ENCODE results near the gene IFI6. TPM values are rescaled to one million over a fixed set of nuclear protein-coding genes. Genes with fewer than 3 reads are reported as not detected.

The IFI6 gene
- total RNA-seq, 1 donor from 2014 or later: 259 TPM

DNA sequence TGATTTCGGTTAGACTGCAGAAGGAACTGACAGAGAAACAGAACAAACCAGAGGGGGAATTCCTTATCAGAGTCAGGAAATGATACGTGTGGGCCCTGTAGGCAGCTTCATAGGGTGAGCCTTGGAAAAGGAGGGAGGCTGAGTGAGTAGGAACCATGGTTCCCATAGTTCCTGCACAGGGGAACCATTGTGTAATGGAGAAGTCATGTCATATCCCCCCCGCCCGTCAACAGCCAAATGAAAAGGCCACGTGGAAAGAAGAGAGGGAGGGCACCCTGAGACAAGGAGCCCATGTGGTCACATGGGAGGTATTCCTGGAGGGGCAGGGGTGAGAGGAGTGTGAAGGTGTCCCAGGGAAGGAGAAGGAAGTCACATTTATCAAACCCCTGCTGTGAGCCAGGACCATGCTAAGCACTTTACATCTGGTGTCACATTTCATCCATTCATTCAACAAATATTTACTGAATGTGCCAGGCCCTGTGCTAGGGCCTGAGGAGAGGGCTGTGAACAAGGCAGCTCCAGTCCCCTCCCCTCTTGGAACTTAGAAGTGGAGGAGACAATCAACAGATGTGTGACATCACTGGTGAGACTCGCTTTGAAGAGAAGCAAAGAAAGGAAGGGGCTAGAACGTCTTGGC, 21.3 kb downstream of the IFI6 start:
- ATAC-seq (peak; percentile 67), DNase-seq (no peak)
- Histone ChIP-seq H3K27me3 (no peaks in the 10 kb centered on the region), H3K4me1 (peaks cover 14% of the 10 kb centered on the region), H3K36me3 (no peaks in the 10 kb centered on the region), H3K27ac (peak overlapping the region; percentile 51), H3K4me3 (no peak overlapping the region), H3K9me3 (no peaks in the 10 kb centered on the region)
- intact Hi-C loops (cut with DNase I): no loop called here
- TF ChIP-seq, protein P1, sequence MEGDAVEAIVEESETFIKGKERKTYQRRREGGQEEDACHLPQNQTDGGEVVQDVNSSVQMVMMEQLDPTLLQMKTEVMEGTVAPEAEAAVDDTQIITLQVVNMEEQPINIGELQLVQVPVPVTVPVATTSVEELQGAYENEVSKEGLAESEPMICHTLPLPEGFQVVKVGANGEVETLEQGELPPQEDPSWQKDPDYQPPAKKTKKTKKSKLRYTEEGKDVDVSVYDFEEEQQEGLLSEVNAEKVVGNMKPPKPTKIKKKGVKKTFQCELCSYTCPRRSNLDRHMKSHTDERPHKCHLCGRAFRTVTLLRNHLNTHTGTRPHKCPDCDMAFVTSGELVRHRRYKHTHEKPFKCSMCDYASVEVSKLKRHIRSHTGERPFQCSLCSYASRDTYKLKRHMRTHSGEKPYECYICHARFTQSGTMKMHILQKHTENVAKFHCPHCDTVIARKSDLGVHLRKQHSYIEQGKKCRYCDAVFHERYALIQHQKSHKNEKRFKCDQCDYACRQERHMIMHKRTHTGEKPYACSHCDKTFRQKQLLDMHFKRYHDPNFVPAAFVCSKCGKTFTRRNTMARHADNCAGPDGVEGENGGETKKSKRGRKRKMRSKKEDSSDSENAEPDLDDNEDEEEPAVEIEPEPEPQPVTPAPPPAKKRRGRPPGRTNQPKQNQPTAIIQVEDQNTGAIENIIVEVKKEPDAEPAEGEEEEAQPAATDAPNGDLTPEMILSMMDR (IDR thresholded peaks at IDR 0.05): no peak

DNA sequence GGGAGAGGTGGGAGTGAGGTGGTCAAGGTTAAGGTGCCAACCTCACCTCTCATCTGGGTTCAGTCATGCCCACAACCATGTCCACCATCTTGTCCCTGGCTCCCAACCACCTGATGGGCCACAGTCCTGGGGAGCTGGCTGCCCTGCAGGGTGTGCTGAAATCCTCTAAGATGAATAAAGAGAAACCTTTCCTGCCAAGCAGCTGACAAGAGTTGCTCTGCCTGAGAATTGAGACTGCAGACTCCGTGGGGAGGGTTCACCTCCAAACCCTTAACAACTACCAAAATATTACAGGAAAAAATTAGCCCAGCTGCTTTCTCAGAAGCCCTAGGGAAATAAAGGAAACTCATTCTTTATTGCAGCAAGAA, 21.8 kb downstream of the IFI6 start:
- DNase-seq (no peak), ATAC-seq (no peak)
- no peak overlapping the region for H3K4me3 ChIP-seq
- H3K4me1 ChIP-seq: peaks cover 9% of the 10 kb centered on the region
- intact Hi-C loops (cut with DNase I): no loop called here
- H3K27ac ChIP-seq: peak overlapping the region; percentile 51
- no peaks in the 10 kb centered on the region for H3K9me3 ChIP-seq
- TF ChIP-seq, protein P1 (IDR thresholded peaks at IDR 0.05): no peak
- H3K36me3 ChIP-seq: no peaks in the 10 kb centered on the region
- H3K27me3 ChIP-seq: no peaks in the 10 kb centered on the region

DNA sequence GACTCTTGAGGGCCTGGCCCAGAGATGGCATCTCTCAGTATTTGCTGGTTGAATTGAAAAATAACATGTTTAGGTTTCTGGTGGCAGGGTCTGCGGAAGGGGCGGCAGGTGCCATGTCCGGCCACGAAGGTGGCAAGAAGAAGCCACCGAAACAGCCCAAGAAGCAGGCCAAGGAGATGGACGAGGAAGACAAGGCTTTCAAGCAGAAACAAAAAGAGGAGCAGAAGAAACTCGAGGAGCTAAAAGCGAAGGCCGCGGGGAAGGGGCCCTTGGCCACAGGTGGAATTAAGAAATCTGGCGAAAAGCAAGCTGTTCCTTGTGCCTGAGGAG, 22.7 kb downstream of the IFI6 start:
- H3K9me3 ChIP-seq: no peaks in the 10 kb centered on the region
- intact Hi-C loops (cut with DNase I): no loop called here
- no peak overlapping the region for H3K27ac ChIP-seq
- no peak overlapping the region for H3K4me3 ChIP-seq
- no peaks in the 10 kb centered on the region for H3K36me3 ChIP-seq
- no peak for DNase-seq
- peaks cover 9% of the 10 kb centered on the region for H3K4me1 ChIP-seq
- TF ChIP-seq, protein P1 (IDR thresholded peaks at IDR 0.05): no peak
- H3K27me3 ChIP-seq: no peaks in the 10 kb centered on the region
- no peak for ATAC-seq

DNA sequence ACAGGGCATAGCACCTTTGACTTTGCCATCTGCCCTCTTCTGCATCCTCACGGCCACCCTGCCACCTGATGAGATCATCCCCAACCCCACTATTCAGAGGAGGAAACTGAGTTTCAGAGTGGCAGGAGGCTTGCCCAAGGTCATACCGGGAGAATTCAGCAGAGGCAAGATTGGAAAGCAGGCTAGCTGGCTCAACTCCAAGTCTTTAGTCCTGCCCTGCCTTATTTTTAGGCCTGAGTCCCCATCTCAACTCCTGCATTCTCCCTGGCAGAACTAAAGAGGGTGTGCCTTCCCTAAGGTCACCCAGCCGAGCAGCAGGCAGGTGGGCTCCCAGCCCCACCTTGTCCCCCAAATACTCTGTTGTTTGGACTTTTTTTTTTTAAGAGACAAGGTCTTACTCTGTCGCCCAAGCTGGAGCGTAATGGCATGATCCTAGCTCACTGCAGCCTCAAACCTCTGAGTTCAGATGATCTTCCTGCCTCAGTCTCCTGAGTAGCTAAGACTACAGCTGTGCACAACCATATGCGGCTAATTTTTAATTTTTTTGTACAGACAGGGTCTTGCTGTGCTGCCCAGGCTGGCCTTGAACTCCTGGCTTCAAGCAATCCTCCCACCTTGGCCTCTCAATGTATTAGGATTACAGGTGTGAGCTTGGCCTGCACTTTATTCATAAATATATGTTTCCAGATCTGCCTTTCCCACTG, 23.2 kb downstream of the IFI6 start:
- no peak for DNase-seq
- no peak for ATAC-seq
- no peak overlapping the region for H3K4me3 ChIP-seq
- H3K9me3 ChIP-seq: no peaks in the 10 kb centered on the region
- peaks cover 14% of the 10 kb centered on the region for H3K4me1 ChIP-seq
- TF ChIP-seq, protein P1 (IDR thresholded peaks at IDR 0.05): no peak
- intact Hi-C loops (cut with DNase I): no loop called here
- no peaks in the 10 kb centered on the region for H3K36me3 ChIP-seq
- H3K27me3 ChIP-seq: no peaks in the 10 kb centered on the region
- no peak overlapping the region for H3K27ac ChIP-seq

DNA sequence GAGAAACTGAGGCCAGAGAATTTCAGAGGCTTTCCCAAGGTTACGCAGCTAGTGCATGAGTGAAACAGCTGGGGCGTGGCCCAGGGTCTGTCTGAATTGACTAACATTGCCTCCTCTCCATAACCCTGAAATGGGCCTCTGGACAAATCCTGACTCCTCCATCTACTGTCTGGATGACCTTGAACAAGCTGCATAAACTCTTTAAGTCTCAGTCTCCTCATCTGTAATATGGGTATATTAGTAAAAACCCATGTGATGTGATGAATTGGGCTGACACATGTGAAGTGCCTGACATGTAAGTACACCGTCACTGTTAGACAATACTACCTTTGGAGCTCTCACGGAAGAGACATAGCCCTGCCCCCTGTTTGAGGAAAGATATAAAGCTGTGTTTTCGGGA, 24.7 kb downstream of the IFI6 start:
- intact Hi-C loops (cut with DNase I): no loop called here
- ATAC-seq (no peak), DNase-seq (no peak)
- no peaks in the 10 kb centered on the region for H3K27me3 ChIP-seq
- no peak overlapping the region for H3K4me3 ChIP-seq
- no peaks in the 10 kb centered on the region for H3K9me3 ChIP-seq
- peaks cover 15% of the 10 kb centered on the region for H3K4me1 ChIP-seq
- H3K27ac ChIP-seq: no peak overlapping the region
- no peaks in the 10 kb centered on the region for H3K36me3 ChIP-seq
- TF ChIP-seq, protein P1 (IDR thresholded peaks at IDR 0.05): no peak
